A549 treated with CpdA at 1 μM for 4 hours (cell line): Measurements from ENCODE around the gene PDE2A. TPM values are rescaled to one million over a fixed set of nuclear protein-coding genes. Genes with fewer than 3 reads are reported as not detected.

Experiments used
- total RNA-seq: library from RNA; stranded (reverse); fragments of 200-300 nt; extraction: Qiagen RNA extraction; gene quantifications from 5 replicates; pipeline ENCODE4 v1.2.3, GENCODE V29; 2022; ENCODE audit warnings: low read depth

Gene PDE2A
- total RNA-seq, result 1.2 to 2.8 TPM (median 1.4 TPM) in 5 replicates

GRCh38 chr11:72673943-72674828 lies at the start of gene PDE2A:
Gene PDE2A, minus strand, starts transcription at chr11:72674422. Its CDS starts 215 bp downstream, at chr11:72674207.

Other genes with a start within 250 kb of the PDE2A start
- 11.5 to 19.3 TPM (median 17.8 TPM) in 5 replicates for gene CLPB, start 239.9 kb downstream of the PDE2A start, total RNA-seq
- 24.4 to 36.5 TPM (median 27.8 TPM) in 5 replicates for gene ARAP1, start 78.0 kb upstream of the PDE2A start, total RNA-seq
- gene STARD10, start 119.6 kb upstream of the PDE2A start, total RNA-seq, result 15.1 to 22.3 TPM (median 20.6 TPM) in 5 replicates
- gene ATG16L2, start 140.0 kb upstream of the PDE2A start, total RNA-seq, result 3.1 to 5.4 TPM (median 3.5 TPM) in 5 replicates